Measurements from ENCODE around the gene TEN1.
A peak's percentile ranks its signal among the peaks of the same experiment; 100 is the strongest.

DNA sequence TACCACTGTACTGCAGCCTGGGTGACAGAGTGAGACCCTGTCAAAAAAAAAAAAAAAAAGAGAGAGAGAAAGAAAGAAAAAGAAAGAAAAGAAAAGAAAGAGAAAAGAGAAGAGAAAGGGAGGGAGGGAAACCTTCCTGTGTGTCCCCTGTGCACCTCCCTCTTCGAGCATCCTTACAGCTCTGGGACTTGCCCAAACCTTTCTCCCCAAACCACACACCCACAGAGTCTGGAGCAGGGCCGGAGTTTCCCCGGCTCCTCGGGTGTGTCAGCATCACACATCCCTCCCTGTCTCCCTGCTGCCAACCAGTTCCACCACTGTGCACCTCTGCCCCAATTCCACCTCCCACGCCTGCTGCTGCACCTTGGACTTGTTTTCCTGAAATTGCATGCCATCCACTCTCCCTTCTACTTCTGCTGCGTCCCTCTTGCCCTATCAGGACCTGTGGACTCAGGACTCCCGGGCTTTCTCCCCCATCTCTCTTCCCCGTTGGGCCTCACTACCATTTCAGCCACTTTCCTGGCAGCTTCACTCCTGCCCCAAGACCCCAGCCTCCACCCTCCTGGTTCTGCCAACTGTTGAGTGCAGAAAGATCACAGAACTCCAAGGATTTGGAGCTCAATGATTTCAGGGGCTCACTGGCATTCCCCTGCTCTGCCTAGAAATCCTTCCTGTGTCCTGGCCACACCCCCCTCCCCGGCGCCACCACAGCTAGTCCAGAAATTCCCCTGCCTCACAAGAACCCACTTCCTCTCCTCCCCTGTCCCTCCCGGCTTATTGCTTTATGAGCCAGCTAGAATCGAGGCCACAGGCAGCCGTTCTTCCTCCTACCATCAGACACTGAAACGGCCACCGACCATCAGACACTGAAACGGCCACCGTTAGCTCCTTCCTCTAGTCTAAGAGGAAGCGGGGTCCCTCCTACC is 17.9 kb downstream of the TEN1 start:
- TF ChIP-seq POLR2AphosphoS5 (IDR thresholded peaks at IDR 0.05; ENCODE audit: low read depth, low read length) (no peak), POU2F2 (IDR thresholded peaks at IDR 0.05; ENCODE audit: low read depth, low read length) (no peak), POLR2A (IDR thresholded peaks at IDR 0.05; ENCODE audit: low read depth, low read length) (no peak), TAF1 (IDR thresholded peaks at IDR 0.05; ENCODE audit: low read depth, low read length) (no peak), SPI1 (IDR thresholded peaks at IDR 0.05; ENCODE audit: low read depth, low read length) (peak; percentile 84)
